ENCODE measurements around the gene EMC1.

DNA sequence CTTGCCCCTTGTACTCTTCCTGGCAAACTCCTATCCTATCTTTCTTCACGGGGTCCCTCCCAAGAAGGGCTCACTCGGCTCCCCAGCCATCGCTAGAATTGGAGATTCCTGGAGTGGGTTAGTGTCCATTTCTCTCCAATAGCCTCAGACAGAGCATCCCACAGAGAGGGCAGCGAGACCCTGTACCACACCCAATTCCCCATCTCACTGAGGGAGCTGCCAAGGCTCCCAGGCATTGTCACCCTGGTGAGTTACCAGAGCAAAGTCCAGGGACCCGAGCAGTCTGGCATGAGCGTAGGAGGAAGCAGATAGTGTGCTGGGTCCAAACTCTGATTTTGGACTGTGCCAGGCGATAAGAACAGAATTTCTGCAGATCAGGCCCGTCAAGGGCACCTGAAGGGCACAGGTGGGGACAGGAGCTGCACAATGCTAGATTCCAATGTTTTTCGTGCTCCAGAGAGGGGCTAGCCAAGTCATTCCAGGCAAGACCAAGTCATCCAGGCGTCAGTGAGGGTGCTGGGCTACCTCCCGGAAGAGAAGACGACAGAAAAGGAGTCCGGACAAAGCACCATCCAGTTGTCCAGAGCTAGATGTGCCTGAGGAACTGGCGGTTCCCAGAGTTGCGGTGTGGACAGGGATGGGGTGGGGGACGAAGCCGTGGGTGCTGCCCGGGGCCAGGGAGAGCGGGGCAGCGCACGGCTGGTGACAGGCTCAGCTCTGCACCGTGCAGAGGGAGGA, 22.0 kb upstream of the EMC1 start:
- TF ChIP-seq, protein P1, sequence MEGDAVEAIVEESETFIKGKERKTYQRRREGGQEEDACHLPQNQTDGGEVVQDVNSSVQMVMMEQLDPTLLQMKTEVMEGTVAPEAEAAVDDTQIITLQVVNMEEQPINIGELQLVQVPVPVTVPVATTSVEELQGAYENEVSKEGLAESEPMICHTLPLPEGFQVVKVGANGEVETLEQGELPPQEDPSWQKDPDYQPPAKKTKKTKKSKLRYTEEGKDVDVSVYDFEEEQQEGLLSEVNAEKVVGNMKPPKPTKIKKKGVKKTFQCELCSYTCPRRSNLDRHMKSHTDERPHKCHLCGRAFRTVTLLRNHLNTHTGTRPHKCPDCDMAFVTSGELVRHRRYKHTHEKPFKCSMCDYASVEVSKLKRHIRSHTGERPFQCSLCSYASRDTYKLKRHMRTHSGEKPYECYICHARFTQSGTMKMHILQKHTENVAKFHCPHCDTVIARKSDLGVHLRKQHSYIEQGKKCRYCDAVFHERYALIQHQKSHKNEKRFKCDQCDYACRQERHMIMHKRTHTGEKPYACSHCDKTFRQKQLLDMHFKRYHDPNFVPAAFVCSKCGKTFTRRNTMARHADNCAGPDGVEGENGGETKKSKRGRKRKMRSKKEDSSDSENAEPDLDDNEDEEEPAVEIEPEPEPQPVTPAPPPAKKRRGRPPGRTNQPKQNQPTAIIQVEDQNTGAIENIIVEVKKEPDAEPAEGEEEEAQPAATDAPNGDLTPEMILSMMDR (conservative IDR thresholded peaks at IDR 0.05) = no peak
- TF ChIP-seq EZH2 (IDR thresholded peaks at IDR 0.05; ENCODE audit: low read depth) = no peak
